ENCODE data around the gene COCH. TPM values are rescaled to one million over a fixed set of nuclear protein-coding genes. Genes with fewer than 3 reads are reported as not detected.

Gene COCH
- total and polyA plus RNA-seq, 10 of the 15 experiments (the other 5 are each of a cell fraction or from before 2014, with no cell fraction given): 1.8 to 8.3 (median 5.1) TPM

- Histone ChIP-seq H3K4me3 (peak overlapping the region; percentile 66), H3K36me3 (ENCODE audit: control insufficient read depth in 2 of 2, insufficient read depth in 2 of 2, low read length in 1 of 2) (no peaks in the 10 kb centered on the region), H4K20me1 (ENCODE audit: control insufficient read depth, insufficient read depth) (no peaks in the 10 kb centered on the region), H2AFZ (ENCODE audit: control insufficient read depth, low read depth, low read length) (peak overlapping the region; percentile 84), H3K4me1 (ENCODE audit: control insufficient read depth, insufficient read depth, low read length) (peaks cover 11% of the 10 kb centered on the region), H3K4me2 (ENCODE audit: control insufficient read depth, insufficient read depth) (peak overlapping the region; percentile 99), H3K27me3 (replicated peaks in 1 of 2; ENCODE audit: control insufficient read depth in 2 of 2, insufficient read depth in 2 of 2, low read length in 1 of 2) (peaks cover 2 to 6% of the 10 kb centered on the region in 2 experiments; a peak in 2 of 4 replicates), H3K79me2 (ENCODE audit: control insufficient read depth, insufficient read depth, low read length) (no peaks in the 10 kb centered on the region), H3K9ac (ENCODE audit: control insufficient read depth, insufficient read depth, low read length) (peak overlapping the region; percentile 63; the same call in 1 of the 2 replicates), H3K9me3 (replicated peaks; ENCODE audit: control insufficient read depth, insufficient read depth, low read length) (no peaks in the 10 kb centered on the region), H3K27ac (ENCODE audit: control insufficient read depth, insufficient read depth) (no peak overlapping the region)
- ChIA-PET RAD21 (ENCODE audit: unreplicated experiment) (no interaction called here), CTCF (interaction anchor here (0.6 kb wide), 1 partner anchor 83 kb away, joined by 3 read pairs; no protein-coding TSS in a partner anchor), SMC1A (ENCODE audit: uncharacterized antibody, unreplicated experiment) (interaction anchor here (1.0 kb wide), 1 partner anchor 219 kb away, joined by 3 read pairs; no protein-coding TSS in a partner anchor), POLR2A (no interaction called here)
- intact Hi-C loops (cut with micrococcal nuclease; ENCODE audit: unreplicated experiment) (loop anchor here (5.0 kb wide), 1 partner anchor 163 kb away; no protein-coding TSS in a partner anchor), in situ Hi-C loops (cut with MboI) (no loop called here)
- WGBS (ENCODE audit: insufficient coverage, insufficient replicate concordance, low lambda C conversion rate, missing lambda C conversion rate): 2% methylated on average over 42 of the region's 48 CpGs
- no peak for FAIRE-seq
- no TSS peak for BruUV-seq (replicated peaks)
- no peak for DNase-seq (ENCODE audit: low read depth, low spot score)
- peak; percentile 48 for ATAC-seq
- TF ChIP-seq EZH2 (IDR thresholded peaks at IDR 0.05; ENCODE audit: borderline replicate concordance, control insufficient read depth, low read depth, low read length): no peak
- no peak for TF ChIP-seq MEF2A (IDR thresholded peaks at IDR 0.05; ENCODE audit: insufficient read depth, low read depth, low read length)
- TF ChIP-seq RAD21 (IDR thresholded peaks at IDR 0.05; ENCODE audit: insufficient read depth, low read depth, low read length): no peak
- TF ChIP-seq USF2 (IDR thresholded peaks at IDR 0.05; ENCODE audit: borderline replicate concordance, low read depth, low read length): no peak
- no peak for TF ChIP-seq MLLT1 (IDR thresholded peaks at IDR 0.05)
- no peak for TF ChIP-seq NFYB (IDR thresholded peaks at IDR 0.05; ENCODE audit: insufficient read depth, low read depth, low read length)
- TF ChIP-seq IRF4 (IDR thresholded peaks at IDR 0.05; ENCODE audit: low read depth, low read length): no peak
- TF ChIP-seq GABPA (IDR thresholded peaks at IDR 0.05; ENCODE audit: low read depth): no peak
- no peak for TF ChIP-seq E4F1 (IDR thresholded peaks at IDR 0.05; ENCODE audit: borderline replicate concordance, partially characterized antibody)
- TF ChIP-seq SMC3 (IDR thresholded peaks at IDR 0.05; ENCODE audit: borderline replicate concordance, low read length): no peak
- TF ChIP-seq SMAD5 (IDR thresholded peaks at IDR 0.05; ENCODE audit: low read depth): no peak
- no peak for TF ChIP-seq FOXM1 (IDR thresholded peaks at IDR 0.05; ENCODE audit: low read depth, low read length)
- TF ChIP-seq TCF7 (IDR thresholded peaks at IDR 0.05; ENCODE audit: borderline replicate concordance): no peak
- TF ChIP-seq EP300 (IDR thresholded peaks at IDR 0.05; ENCODE audit: borderline replicate concordance in 1 of 2, control insufficient read depth in 1 of 2, low read depth in 2 of 2, low read length in 2 of 2): no peak
These were observed 834 bp downstream of the COCH start for GRCh38 chr14:30874999-30875787.

Data from GM12878 (cell line).